ENCODE measurements around the gene ZNF107. TPM values are rescaled to one million over a fixed set of nuclear protein-coding genes. Genes with fewer than 3 reads are reported as not detected.
"Not testable (repeated sequence)": the region's sequence is repeated elsewhere in the genome, so short reads cannot be mapped to it uniquely, and the experiment has no call there.

Gene ZNF107
- total and polyA plus RNA-seq, 2 donors (not counting 1 experiment from before 2014, with no cell fraction given) = 1.6 to 1.7 TPM

GRCh38 chr7:64654796-64655548 lies 11.0 kb upstream of the ZNF107 start:
- H3K27ac ChIP-seq (ENCODE audit: insufficient read depth, low read length) = no peak overlapping the region
- H3K4me3 ChIP-seq (replicated peaks in 1 of 4; ENCODE audit: control extremely low read depth in 1 of 4, insufficient read depth in 1 of 4, low read depth in 3 of 4, low read length in 4 of 4) = no peak overlapping the region
- H3K9me3 ChIP-seq (ENCODE audit: control insufficient read depth, insufficient read depth, low read depth, low read length) = no peaks in the 10 kb centered on the region
- H3K9ac ChIP-seq (ENCODE audit: insufficient read depth, low read length) = no peak overlapping the region
- H3K27me3 ChIP-seq (ENCODE audit: control insufficient read depth, insufficient read depth, low read length) = no peaks in the 10 kb centered on the region
- TF ChIP-seq EZH2 (IDR thresholded peaks at IDR 0.05; ENCODE audit: low read length, missing control alignments) = no peak
- TF ChIP-seq, protein P1, sequence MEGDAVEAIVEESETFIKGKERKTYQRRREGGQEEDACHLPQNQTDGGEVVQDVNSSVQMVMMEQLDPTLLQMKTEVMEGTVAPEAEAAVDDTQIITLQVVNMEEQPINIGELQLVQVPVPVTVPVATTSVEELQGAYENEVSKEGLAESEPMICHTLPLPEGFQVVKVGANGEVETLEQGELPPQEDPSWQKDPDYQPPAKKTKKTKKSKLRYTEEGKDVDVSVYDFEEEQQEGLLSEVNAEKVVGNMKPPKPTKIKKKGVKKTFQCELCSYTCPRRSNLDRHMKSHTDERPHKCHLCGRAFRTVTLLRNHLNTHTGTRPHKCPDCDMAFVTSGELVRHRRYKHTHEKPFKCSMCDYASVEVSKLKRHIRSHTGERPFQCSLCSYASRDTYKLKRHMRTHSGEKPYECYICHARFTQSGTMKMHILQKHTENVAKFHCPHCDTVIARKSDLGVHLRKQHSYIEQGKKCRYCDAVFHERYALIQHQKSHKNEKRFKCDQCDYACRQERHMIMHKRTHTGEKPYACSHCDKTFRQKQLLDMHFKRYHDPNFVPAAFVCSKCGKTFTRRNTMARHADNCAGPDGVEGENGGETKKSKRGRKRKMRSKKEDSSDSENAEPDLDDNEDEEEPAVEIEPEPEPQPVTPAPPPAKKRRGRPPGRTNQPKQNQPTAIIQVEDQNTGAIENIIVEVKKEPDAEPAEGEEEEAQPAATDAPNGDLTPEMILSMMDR (conservative IDR thresholded peaks at IDR 0.05 in 1 of 2, IDR thresholded peaks at IDR 0.05 in 1 of 2; ENCODE audit: low read depth in 1 of 2, low read length in 2 of 2) = no peak
- DNase-seq (ENCODE audit: low read depth in 2 of 2) = no peak
- H3K36me3 ChIP-seq (ENCODE audit: control insufficient read depth, insufficient read depth, low read length) = no peaks in the 10 kb centered on the region
- H3K4me1 ChIP-seq (ENCODE audit: control insufficient read depth, extremely low read depth, insufficient read depth, low read length) = no peaks in the 10 kb centered on the region
- H2AFZ ChIP-seq (ENCODE audit: low read length) = no peak overlapping the region
- no peak overlapping the region for H3K4me2 ChIP-seq (ENCODE audit: extremely low read depth, insufficient read depth, low read length)
- no peaks in the 10 kb centered on the region for H4K20me1 ChIP-seq (ENCODE audit: control insufficient read depth, extremely low read depth, insufficient read depth, low read length)
- H3K79me2 ChIP-seq (ENCODE audit: control insufficient read depth, insufficient read depth, low read length) = no peaks in the 10 kb centered on the region

DNA sequence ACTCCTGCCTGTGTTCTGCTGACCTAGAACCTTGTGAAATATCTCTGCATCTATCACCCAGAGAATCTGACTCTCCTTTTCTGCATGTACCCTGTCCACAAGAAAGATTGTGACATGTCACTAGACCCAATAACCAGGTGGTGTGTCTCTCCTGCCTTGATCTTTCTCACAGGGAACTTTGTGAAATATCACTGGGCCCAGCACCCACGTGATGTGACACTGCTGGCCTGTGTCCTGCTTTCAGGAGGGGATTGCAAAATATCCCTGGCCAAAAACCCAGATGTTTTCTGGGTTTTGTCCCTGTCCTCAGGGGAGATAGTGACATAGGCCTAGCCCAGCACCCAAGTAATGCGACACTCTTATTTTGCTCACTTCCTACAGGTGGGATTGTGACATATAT lies 10.1 kb upstream of the ZNF107 start:
- no peak overlapping the region for H3K4me3 ChIP-seq (replicated peaks in 1 of 4; ENCODE audit: control extremely low read depth in 1 of 4, insufficient read depth in 1 of 4, low read depth in 3 of 4, low read length in 4 of 4)
- H2AFZ ChIP-seq (ENCODE audit: low read length) = no peak overlapping the region
- no peak overlapping the region for H3K9ac ChIP-seq (ENCODE audit: insufficient read depth, low read length)
- no peaks in the 10 kb centered on the region for H3K9me3 ChIP-seq (ENCODE audit: control insufficient read depth, insufficient read depth, low read depth, low read length)
- no peaks in the 10 kb centered on the region for H3K36me3 ChIP-seq (ENCODE audit: control insufficient read depth, insufficient read depth, low read length)
- H4K20me1 ChIP-seq (ENCODE audit: control insufficient read depth, extremely low read depth, insufficient read depth, low read length) = no peaks in the 10 kb centered on the region
- no peak for TF ChIP-seq EZH2 (IDR thresholded peaks at IDR 0.05; ENCODE audit: low read length, missing control alignments)
- TF ChIP-seq, protein P1 (conservative IDR thresholded peaks at IDR 0.05 in 1 of 2, IDR thresholded peaks at IDR 0.05 in 1 of 2; ENCODE audit: low read depth in 1 of 2, low read length in 2 of 2) = no peak
- no peaks in the 10 kb centered on the region for H3K79me2 ChIP-seq (ENCODE audit: control insufficient read depth, insufficient read depth, low read length)
- no peak for DNase-seq (ENCODE audit: low read depth in 2 of 2)
- H3K4me1 ChIP-seq (ENCODE audit: control insufficient read depth, extremely low read depth, insufficient read depth, low read length) = no peaks in the 10 kb centered on the region
- H3K27ac ChIP-seq (ENCODE audit: insufficient read depth, low read length) = no peak overlapping the region
- H3K4me2 ChIP-seq (ENCODE audit: extremely low read depth, insufficient read depth, low read length) = no peak overlapping the region
- no peaks in the 10 kb centered on the region for H3K27me3 ChIP-seq (ENCODE audit: control insufficient read depth, insufficient read depth, low read length)

DNA sequence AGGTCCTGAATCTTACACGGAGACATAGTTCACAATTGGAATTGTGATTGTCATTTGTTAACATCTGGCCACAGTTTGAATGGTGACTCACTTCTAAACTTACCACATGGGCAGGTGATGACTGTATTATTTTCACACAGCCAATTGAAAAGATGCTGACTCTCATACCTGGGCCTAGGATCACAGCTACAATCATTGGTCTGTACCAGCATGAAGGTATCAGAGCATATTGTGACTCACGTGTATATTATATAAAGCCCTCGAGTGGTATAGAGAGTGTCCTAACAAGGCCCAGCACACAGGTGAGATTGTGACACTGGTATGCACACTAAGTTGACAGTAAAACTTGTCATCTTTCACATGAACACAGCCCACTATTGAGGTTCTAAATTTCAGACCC lies 9.4 kb upstream of the ZNF107 start:
- no peaks in the 10 kb centered on the region for H4K20me1 ChIP-seq (ENCODE audit: control insufficient read depth, extremely low read depth, insufficient read depth, low read length)
- H3K4me3 ChIP-seq (replicated peaks in 1 of 4; ENCODE audit: control extremely low read depth in 1 of 4, insufficient read depth in 1 of 4, low read depth in 3 of 4, low read length in 4 of 4) = no peak overlapping the region
- H3K9me3 ChIP-seq (ENCODE audit: control insufficient read depth, insufficient read depth, low read depth, low read length) = no peaks in the 10 kb centered on the region
- DNase-seq (ENCODE audit: low read depth in 2 of 2) = no peak
- no peaks in the 10 kb centered on the region for H3K36me3 ChIP-seq (ENCODE audit: control insufficient read depth, insufficient read depth, low read length)
- H3K4me2 ChIP-seq (ENCODE audit: extremely low read depth, insufficient read depth, low read length) = no peak overlapping the region
- no peak overlapping the region for H2AFZ ChIP-seq (ENCODE audit: low read length)
- TF ChIP-seq, protein P1 (conservative IDR thresholded peaks at IDR 0.05 in 1 of 2, IDR thresholded peaks at IDR 0.05 in 1 of 2; ENCODE audit: low read depth in 1 of 2, low read length in 2 of 2) = no peak
- no peak for TF ChIP-seq EZH2 (IDR thresholded peaks at IDR 0.05; ENCODE audit: low read length, missing control alignments)
- H3K79me2 ChIP-seq (ENCODE audit: control insufficient read depth, insufficient read depth, low read length) = no peaks in the 10 kb centered on the region
- no peaks in the 10 kb centered on the region for H3K27me3 ChIP-seq (ENCODE audit: control insufficient read depth, insufficient read depth, low read length)
- no peak overlapping the region for H3K9ac ChIP-seq (ENCODE audit: insufficient read depth, low read length)
- no peak overlapping the region for H3K27ac ChIP-seq (ENCODE audit: insufficient read depth, low read length)
- no peaks in the 10 kb centered on the region for H3K4me1 ChIP-seq (ENCODE audit: control insufficient read depth, extremely low read depth, insufficient read depth, low read length)

DNA sequence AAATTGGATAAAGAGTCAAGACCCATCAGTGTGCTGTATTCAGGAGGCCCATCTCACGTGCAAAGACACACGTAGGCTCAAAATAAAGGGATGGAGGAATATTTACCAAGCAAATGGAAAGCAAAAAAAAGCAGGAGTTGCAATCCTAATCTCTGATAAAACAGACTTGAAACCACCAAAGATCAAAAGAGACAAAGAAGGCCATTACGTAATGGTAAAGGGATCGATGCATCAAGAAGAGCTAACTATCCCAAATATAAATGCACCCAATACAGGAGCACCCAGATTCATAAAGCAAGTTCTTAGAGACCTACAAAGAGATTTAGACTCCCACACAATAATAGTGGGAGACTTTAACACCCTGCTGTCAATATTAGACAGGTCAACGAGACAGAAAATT lies 3.8 kb upstream of the ZNF107 start:
- DNase-seq (ENCODE audit: low read depth in 2 of 2); H3K4me2 ChIP-seq (ENCODE audit: extremely low read depth, insufficient read depth, low read length); H3K27ac ChIP-seq (ENCODE audit: insufficient read depth, low read length); H3K9ac ChIP-seq (ENCODE audit: insufficient read depth, low read length); H3K79me2 ChIP-seq (ENCODE audit: control insufficient read depth, insufficient read depth, low read length); H3K36me3 ChIP-seq (ENCODE audit: control insufficient read depth, insufficient read depth, low read length); H4K20me1 ChIP-seq (ENCODE audit: control insufficient read depth, extremely low read depth, insufficient read depth, low read length); H3K4me3 ChIP-seq (replicated peaks in 1 of 4; ENCODE audit: control extremely low read depth in 1 of 4, insufficient read depth in 1 of 4, low read depth in 3 of 4, low read length in 4 of 4); H3K4me1 ChIP-seq (ENCODE audit: control insufficient read depth, extremely low read depth, insufficient read depth, low read length); H2AFZ ChIP-seq (ENCODE audit: low read length); H3K9me3 ChIP-seq (ENCODE audit: control insufficient read depth, insufficient read depth, low read depth, low read length); H3K27me3 ChIP-seq (ENCODE audit: control insufficient read depth, insufficient read depth, low read length): not testable (repeated sequence)
